Immature natural killer cell (primary cell): ENCODE measurements around the gene RAET1L. TPM values are rescaled to one million over a fixed set of nuclear protein-coding genes. Genes with fewer than 3 reads are reported as not detected.
"Not testable (repeated sequence)": the region's sequence is repeated elsewhere in the genome, so short reads cannot be mapped to it uniquely, and the experiment has no call there.

Experiments
- DNase-seq, 3 donors: peaks; one replicate each; pipeline ENCODE4 v3.0.0; 2022; ENCODE audit warnings: mixed read lengths in 1 of 3
- H3K27ac Mint-ChIP-seq, 6 donors: one replicate each; pipeline ENCODE4 v1.8.0; 2020; ENCODE audit warnings: mixed read lengths in 6 of 6, mild to moderate bottlenecking in 5 of 6, inconsistent platforms in 4 of 6, moderate library complexity in 3 of 6
- H3K27me3 Mint-ChIP-seq, 3 donors: one replicate each; pipeline ENCODE4 v1.8.0; 2020 to 2021; ENCODE audit warnings: low read depth in 3 of 3, mild to moderate bottlenecking in 3 of 3, mixed read lengths in 3 of 3, moderate library complexity in 3 of 3, inconsistent platforms in 1 of 3
- H3K36me3 Mint-ChIP-seq, 3 donors: one replicate each; pipeline ENCODE4 v1.8.0; 2020; ENCODE audit warnings: mixed read lengths in 3 of 3, inconsistent platforms in 2 of 3, mild to moderate bottlenecking in 2 of 3
- H3K4me1 Mint-ChIP-seq, 2 donors: one replicate each; pipeline ENCODE4 v1.8.0; 2020; ENCODE audit warnings: inconsistent platforms in 2 of 2, mild to moderate bottlenecking in 2 of 2, mixed read lengths in 2 of 2, moderate library complexity in 1 of 2
- H3K4me3 Mint-ChIP-seq, 5 donors: one replicate each; pipeline ENCODE4 v1.8.0; 2020; ENCODE audit warnings: mild to moderate bottlenecking in 5 of 5, mixed read lengths in 5 of 5, inconsistent platforms in 3 of 5, moderate library complexity in 3 of 5
- H3K9me3 Mint-ChIP-seq, 6 donors: one replicate each; pipeline ENCODE4 v1.8.0; 2020; ENCODE audit warnings: mild to moderate bottlenecking in 6 of 6, mixed read lengths in 6 of 6, inconsistent platforms in 4 of 6, moderate library complexity in 3 of 6
- polyA plus RNA-seq, 3 donors: library from polyadenylated mRNA; unstranded; fragments of 300-500 nt; fragmentation: Illumina TruSeq; gene quantifications; one replicate each; pipeline ENCODE4 v1.2.3, GENCODE V29; 2021

Gene RAET1L
- polyA plus RNA-seq, 3 donors from 2014 or later = not detected

- Mint-ChIP-seq H3K4me3 (no peak overlapping the region), H3K9me3 (peaks cover 0 to 3% (median 0%) of the 10 kb centered on the region in 6 donors)
Observed at GRCh38 chr6:150018846-150019580, 6.3 kb downstream of the RAET1L start.

GRCh38 chr6:150017186-150017521 lies 8.2 kb downstream of the RAET1L start:
- not testable (repeated sequence) for H3K27ac Mint-ChIP-seq, DNase-seq, H3K4me3 Mint-ChIP-seq, H3K9me3 Mint-ChIP-seq, H3K4me1 Mint-ChIP-seq, H3K36me3 Mint-ChIP-seq
- H3K27me3 Mint-ChIP-seq = peaks cover 16 to 35% (median 29%) of the 10 kb centered on the region in 3 donors

More at GRCh38 chr6:150018846-150019580, 6.3 kb downstream of the RAET1L start:
- H3K27ac Mint-ChIP-seq = no peak overlapping the region
- peaks cover 3 to 7% of the 10 kb centered on the region in 2 donors for H3K4me1 Mint-ChIP-seq
- H3K27me3 Mint-ChIP-seq = peaks cover 15 to 28% (median 27%) of the 10 kb centered on the region in 3 donors
- no peak for DNase-seq
- peaks cover 0 to 3% (median 0%) of the 10 kb centered on the region in 3 donors for H3K36me3 Mint-ChIP-seq

GRCh38 chr6:150016324-150017185 lies 8.8 kb downstream of the RAET1L start:
- Mint-ChIP-seq H3K4me3 (no peak overlapping the region), H3K36me3 (peaks cover 0 to 3% (median 0%) of the 10 kb centered on the region in 3 donors), H3K9me3 (no peaks in the 10 kb centered on the region), H3K27me3 (peaks cover 16 to 35% (median 31%) of the 10 kb centered on the region in 3 donors), H3K27ac (no peak overlapping the region), H3K4me1 (peaks cover 8 to 9% of the 10 kb centered on the region in 2 donors)
- peak; percentile 65 to 72 (median 65) for DNase-seq

GRCh38 chr6:150015281-150016001 lies 9.9 kb downstream of the RAET1L start:
- peak overlapping the region in 1 of 5 donors; percentile 27 for H3K4me3 Mint-ChIP-seq
- H3K27ac Mint-ChIP-seq = not testable (repeated sequence)

GRCh38 chr6:150014623-150015280 lies 10.6 kb downstream of the RAET1L start:
- H3K36me3 Mint-ChIP-seq, H3K27ac Mint-ChIP-seq, DNase-seq, H3K4me1 Mint-ChIP-seq, H3K9me3 Mint-ChIP-seq: not testable (repeated sequence)
- H3K4me3 Mint-ChIP-seq = peak overlapping the region in 1 of 5 donors; percentile 45
- peaks cover 21 to 36% (median 35%) of the 10 kb centered on the region in 3 donors for H3K27me3 Mint-ChIP-seq

More at GRCh38 chr6:150015281-150016001, 9.9 kb downstream of the RAET1L start:
- H3K9me3 Mint-ChIP-seq, H3K36me3 Mint-ChIP-seq, H3K4me1 Mint-ChIP-seq: not testable (repeated sequence)
- DNase-seq = peak in 2 of 3 donors; percentile 29 to 42
- peaks cover 17 to 35% (median 32%) of the 10 kb centered on the region in 3 donors for H3K27me3 Mint-ChIP-seq

- H3K27ac Mint-ChIP-seq, DNase-seq, H3K4me1 Mint-ChIP-seq, H3K36me3 Mint-ChIP-seq, H3K9me3 Mint-ChIP-seq: not testable (repeated sequence)
- Mint-ChIP-seq H3K4me3 (peak overlapping the region in 4 of 5 donors; percentile 38 to 73 (median 54)), H3K27me3 (peaks cover 20 to 35% (median 34%) of the 10 kb centered on the region in 3 donors)
Observed at GRCh38 chr6:150013785-150014622, 11.3 kb downstream of the RAET1L start.

- H3K27me3 Mint-ChIP-seq = peaks cover 22 to 40% (median 34%) of the 10 kb centered on the region in 3 donors
- not testable (repeated sequence) for H3K9me3 Mint-ChIP-seq, H3K4me1 Mint-ChIP-seq, DNase-seq, H3K36me3 Mint-ChIP-seq, H3K27ac Mint-ChIP-seq, H3K4me3 Mint-ChIP-seq
Observed at GRCh38 chr6:150012846-150013784, 12.2 kb downstream of the RAET1L start.

GRCh38 chr6:150008588-150008987 lies 16.7 kb downstream of the RAET1L start:
- Mint-ChIP-seq H3K27me3 (peaks cover 14 to 17% (median 14%) of the 10 kb centered on the region in 3 donors), H3K4me3 (no peak overlapping the region), H3K27ac (no peak overlapping the region)

GRCh38 chr6:150006961-150007464 lies 18.3 kb downstream of the RAET1L start:
- DNase-seq = no peak
- H3K36me3 Mint-ChIP-seq = no peaks in the 10 kb centered on the region
- H3K27ac Mint-ChIP-seq = no peak overlapping the region
- H3K4me3 Mint-ChIP-seq = peak overlapping the region in 1 of 5 donors; percentile 21
- H3K27me3 Mint-ChIP-seq = peaks cover 5 to 14% (median 9%) of the 10 kb centered on the region in 3 donors
- H3K9me3 Mint-ChIP-seq = no peaks in the 10 kb centered on the region
- peaks cover 22 to 30% of the 10 kb centered on the region in 2 donors for H3K4me1 Mint-ChIP-seq

More at GRCh38 chr6:150008588-150008987, 16.7 kb downstream of the RAET1L start:
- H3K9me3 Mint-ChIP-seq = no peaks in the 10 kb centered on the region
- peaks cover 16 to 24% of the 10 kb centered on the region in 2 donors for H3K4me1 Mint-ChIP-seq
- no peaks in the 10 kb centered on the region for H3K36me3 Mint-ChIP-seq
- DNase-seq = no peak

- Mint-ChIP-seq H3K4me1 (peaks cover 32 to 40% of the 10 kb centered on the region in 2 donors), H3K4me3 (peak overlapping the region; percentile 91 to 97 (median 96)), H3K9me3 (no peaks in the 10 kb centered on the region), H3K27ac (peak overlapping the region in 5 of 6 donors; percentile 30 to 97 (median 89)), H3K27me3 (peaks cover 6 to 17% (median 9%) of the 10 kb centered on the region in 3 donors), H3K36me3 (no peaks in the 10 kb centered on the region)
- DNase-seq = no peak
Observed at GRCh38 chr6:150005761-150006651, 19.3 kb downstream of the RAET1L start.
